Fibroblast of lung (primary cell): ENCODE data around the gene ACSS3. TPM values are rescaled to one million over a fixed set of nuclear protein-coding genes. Genes with fewer than 3 reads are reported as not detected.
"Not testable (repeated sequence)": the region's sequence is repeated elsewhere in the genome, so short reads cannot be mapped to it uniquely, and the experiment has no call there.

Experiments used
- DNase-seq, 2 donors: peaks; one replicate each; pipeline versions ENCODE4 v3.0.0 to v3.0.0-alpha.2; 2010; ENCODE audit warnings: low read depth in 2 of 2
- H2AFZ ChIP-seq: 2 replicates; pipeline ENCODE4 v1.5.1; 2012; ENCODE audit warnings: low read length, control low read depth, inconsistent platforms
- H3K27ac ChIP-seq: 2 replicates; pipeline ENCODE4 v1.5.1; 2011; ENCODE audit warnings: low read length, control low read depth; ENCODE audit not compliant: insufficient read depth
- H3K27me3 ChIP-seq: 2 replicates; pipeline ENCODE4 v1.5.1; 2011; ENCODE audit warnings: mild to moderate bottlenecking, low read length; ENCODE audit not compliant: control insufficient read depth, insufficient read depth
- H3K36me3 ChIP-seq: 2 replicates; pipeline ENCODE4 v1.5.1; 2011; ENCODE audit warnings: low read length; ENCODE audit not compliant: control insufficient read depth, insufficient read depth
- H3K4me1 ChIP-seq: 2 replicates; pipeline ENCODE4 v1.5.1; 2011; ENCODE audit warnings: low read length; ENCODE audit not compliant: control insufficient read depth, insufficient read depth; ENCODE audit errors: extremely low read depth
- H3K4me2 ChIP-seq: 2 replicates; pipeline ENCODE4 v1.5.1; 2011; ENCODE audit warnings: low read length, control low read depth; ENCODE audit not compliant: insufficient read depth; ENCODE audit errors: extremely low read depth
- H3K4me3 ChIP-seq, 4 experiments: fragments of 200-600 bp in 1 of 4; sonication (generic) in 1 of 4; replicated peaks in 1 of 4; 2 replicates each; pipeline ENCODE4 v1.5.1; 2011 to 2016; ENCODE audit warnings: low read length in 4 of 4, low read depth in 3 of 4, mild to moderate bottlenecking in 3 of 4, control low read depth in 2 of 4, inconsistent platforms in 1 of 4, mixed read lengths in 1 of 4; ENCODE audit not compliant: insufficient read depth in 1 of 4; ENCODE audit errors: control extremely low read depth in 1 of 4
- H3K79me2 ChIP-seq: 2 replicates; pipeline ENCODE4 v1.5.1; 2012; ENCODE audit warnings: mild to moderate bottlenecking, low read length, inconsistent platforms; ENCODE audit not compliant: control insufficient read depth, insufficient read depth
- H3K9ac ChIP-seq: 2 replicates; pipeline ENCODE4 v1.5.1; 2011; ENCODE audit warnings: mild to moderate bottlenecking, low read length, control low read depth; ENCODE audit not compliant: insufficient read depth
- H3K9me3 ChIP-seq: 2 replicates; pipeline ENCODE4 v1.5.1; 2012; ENCODE audit warnings: low read depth, low read length; ENCODE audit not compliant: control insufficient read depth, insufficient read depth
- H4K20me1 ChIP-seq: 2 replicates; pipeline ENCODE4 v1.5.1; 2011; ENCODE audit warnings: low read length; ENCODE audit not compliant: control insufficient read depth, insufficient read depth; ENCODE audit errors: extremely low read depth
- EZH2 ChIP-seq: IDR thresholded peaks from 2 replicates; pipeline ENCODE4 v1.5.1; 2012; ENCODE audit warnings: low read length, control low read depth, mild to moderate bottlenecking; ENCODE audit errors: missing control alignments
- polyA plus RNA-seq, 2 donors: library from polyadenylated mRNA; depleted of rRNA in 1 of 2; stranded (reverse) in 1 of 2; unstranded in 1 of 2; fragments of >200 nt; gene quantifications; 2 replicates each; pipeline ENCODE4 v1.2.1, GENCODE V29; 2011 to 2012; ENCODE audit warnings: missing spikeins in 1 of 2
- total RNA-seq: library from RNA; depleted of rRNA; stranded (reverse); fragments of >200 nt; gene quantifications from 2 replicates; pipeline ENCODE4 v1.2.1, GENCODE V29; 2014
- TF ChIP-seq, protein P1 (sequence below), 2 donors: IDR thresholded peaks in 1 of 2; conservative IDR thresholded peaks in 1 of 2; 1 replicate in 1 of 2; 2 replicates in 1 of 2; pipeline ENCODE4 v1.5.1; 2011 to 2012; ENCODE audit warnings: low read length in 2 of 2, control low read depth in 1 of 2, inconsistent platforms in 1 of 2, low read depth in 1 of 2, mild to moderate bottlenecking in 1 of 2

The ACSS3 gene
- total and polyA plus RNA-seq, 2 donors (not counting 1 experiment from before 2014, with no cell fraction given), result 10.3 to 47.4 TPM

DNA sequence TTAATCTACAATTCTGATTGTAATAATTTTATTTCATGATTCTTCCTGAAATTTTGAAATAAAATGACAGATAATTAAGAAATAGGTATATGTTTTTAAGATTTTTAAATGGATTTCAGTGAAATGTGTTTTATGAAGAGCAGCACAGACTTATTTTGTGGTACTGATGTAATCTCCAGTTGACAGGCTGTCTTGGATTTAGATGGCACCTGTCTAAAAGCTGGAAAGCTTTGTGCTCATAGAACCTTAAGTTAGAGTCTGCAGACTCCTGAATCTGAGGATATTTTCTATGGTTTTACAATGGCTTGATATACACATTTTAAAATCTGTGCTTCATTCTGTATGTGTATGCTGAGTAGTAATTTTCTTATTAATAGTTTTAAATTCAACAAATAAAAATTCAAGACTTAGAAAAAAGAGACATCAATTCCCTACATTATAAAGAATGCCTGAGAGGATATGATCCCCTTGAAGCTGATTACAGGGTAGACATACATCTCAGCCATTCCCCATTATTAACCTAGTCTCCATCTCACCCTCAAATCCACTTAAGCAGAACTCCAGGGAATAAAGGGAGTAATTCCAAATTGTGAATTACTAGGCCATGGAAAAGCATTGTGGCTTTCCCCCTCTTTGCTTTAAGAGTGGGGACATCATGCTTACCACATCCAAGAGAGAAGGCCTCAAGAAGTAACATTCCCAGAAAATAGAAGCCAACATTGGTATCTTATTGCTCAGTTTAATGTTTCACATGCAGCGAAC, 33.7 kb upstream of the ACSS3 start:
- Histone ChIP-seq H3K4me1 (no peaks in the 10 kb centered on the region), H3K4me3 (no peak overlapping the region), H3K79me2 (no peaks in the 10 kb centered on the region), H3K27me3 (no peaks in the 10 kb centered on the region), H3K9ac (no peak overlapping the region), H3K9me3 (no peaks in the 10 kb centered on the region), H3K36me3 (no peaks in the 10 kb centered on the region), H3K27ac (no peak overlapping the region), H3K4me2 (no peak overlapping the region), H4K20me1 (no peaks in the 10 kb centered on the region), H2AFZ (no peak overlapping the region)
- no peak for TF ChIP-seq EZH2
- TF ChIP-seq, protein P1, sequence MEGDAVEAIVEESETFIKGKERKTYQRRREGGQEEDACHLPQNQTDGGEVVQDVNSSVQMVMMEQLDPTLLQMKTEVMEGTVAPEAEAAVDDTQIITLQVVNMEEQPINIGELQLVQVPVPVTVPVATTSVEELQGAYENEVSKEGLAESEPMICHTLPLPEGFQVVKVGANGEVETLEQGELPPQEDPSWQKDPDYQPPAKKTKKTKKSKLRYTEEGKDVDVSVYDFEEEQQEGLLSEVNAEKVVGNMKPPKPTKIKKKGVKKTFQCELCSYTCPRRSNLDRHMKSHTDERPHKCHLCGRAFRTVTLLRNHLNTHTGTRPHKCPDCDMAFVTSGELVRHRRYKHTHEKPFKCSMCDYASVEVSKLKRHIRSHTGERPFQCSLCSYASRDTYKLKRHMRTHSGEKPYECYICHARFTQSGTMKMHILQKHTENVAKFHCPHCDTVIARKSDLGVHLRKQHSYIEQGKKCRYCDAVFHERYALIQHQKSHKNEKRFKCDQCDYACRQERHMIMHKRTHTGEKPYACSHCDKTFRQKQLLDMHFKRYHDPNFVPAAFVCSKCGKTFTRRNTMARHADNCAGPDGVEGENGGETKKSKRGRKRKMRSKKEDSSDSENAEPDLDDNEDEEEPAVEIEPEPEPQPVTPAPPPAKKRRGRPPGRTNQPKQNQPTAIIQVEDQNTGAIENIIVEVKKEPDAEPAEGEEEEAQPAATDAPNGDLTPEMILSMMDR (conservative IDR thresholded peaks at IDR 0.05 in 1 of 2, IDR thresholded peaks at IDR 0.05 in 1 of 2; ENCODE audit: low read depth in 1 of 2, low read length in 2 of 2), result no peak
- no peak for DNase-seq

DNA sequence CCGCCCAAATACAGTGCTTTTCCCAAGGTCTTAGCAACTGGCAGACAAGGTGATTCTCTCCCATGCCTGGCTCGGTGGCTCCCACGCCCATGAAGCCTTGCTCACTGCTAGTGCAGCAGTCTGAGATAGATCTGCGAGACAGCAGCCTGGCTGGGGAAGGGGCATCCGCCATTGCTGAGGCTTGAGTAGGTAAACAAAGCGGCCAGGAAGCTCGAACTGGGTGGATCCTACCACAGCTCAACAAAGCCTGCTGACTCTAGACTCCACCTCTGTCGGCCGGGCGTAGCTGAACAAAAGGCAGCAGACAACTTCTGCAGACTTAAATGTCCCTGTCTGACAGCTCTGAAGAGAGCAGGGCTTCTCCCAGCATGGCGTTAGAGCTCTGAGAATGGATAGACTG, 12.9 kb upstream of the ACSS3 start:
- not testable (repeated sequence) for H3K4me1 ChIP-seq, H3K4me3 ChIP-seq, H2AFZ ChIP-seq, H4K20me1 ChIP-seq, H3K27me3 ChIP-seq, H3K79me2 ChIP-seq, H3K9ac ChIP-seq, H3K36me3 ChIP-seq, H3K9me3 ChIP-seq, H3K4me2 ChIP-seq, DNase-seq, H3K27ac ChIP-seq

DNA sequence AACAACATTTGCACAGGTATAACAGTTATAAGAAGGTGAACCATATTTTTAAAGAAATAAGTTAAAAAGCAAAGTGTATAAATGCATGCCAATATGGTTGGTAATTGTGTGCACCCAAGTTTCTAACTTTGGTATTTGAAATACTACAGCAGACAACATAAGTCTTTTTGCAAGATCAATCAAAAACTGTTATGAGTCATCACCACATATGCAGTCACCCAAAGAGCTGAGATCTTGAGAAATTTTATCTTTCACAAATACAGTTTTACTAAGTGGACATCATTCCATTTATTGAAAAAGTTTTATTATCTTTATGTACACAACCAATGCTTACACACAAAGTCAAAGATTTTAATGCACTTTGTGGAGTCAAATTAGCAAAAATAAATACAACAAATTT, 7.0 kb upstream of the ACSS3 start:
- peak; percentile 26 to 37 for DNase-seq
- no peak overlapping the region for H3K4me3 ChIP-seq
- TF ChIP-seq, protein P1 (conservative IDR thresholded peaks at IDR 0.05 in 1 of 2, IDR thresholded peaks at IDR 0.05 in 1 of 2; ENCODE audit: low read depth in 1 of 2, low read length in 2 of 2), result no peak
- no peak for TF ChIP-seq EZH2
- no peaks in the 10 kb centered on the region for H3K4me1 ChIP-seq
- no peak overlapping the region for H3K27ac ChIP-seq
- H3K9me3 ChIP-seq, result no peaks in the 10 kb centered on the region
- no peaks in the 10 kb centered on the region for H3K36me3 ChIP-seq
- no peak overlapping the region for H3K9ac ChIP-seq
- no peak overlapping the region for H3K4me2 ChIP-seq
- H3K79me2 ChIP-seq, result no peaks in the 10 kb centered on the region
- no peaks in the 10 kb centered on the region for H3K27me3 ChIP-seq
- H2AFZ ChIP-seq, result no peak overlapping the region
- H4K20me1 ChIP-seq, result no peaks in the 10 kb centered on the region
